Pancreas (tissue), 10 donors: Measurements from ENCODE around the gene CCSER1. TPM values are rescaled to one million over a fixed set of nuclear protein-coding genes. Genes with fewer than 3 reads are reported as not detected.
A peak's percentile ranks its signal among the peaks of the same experiment; 100 is the strongest.
"Not testable (repeated sequence)": the region's sequence is repeated elsewhere in the genome, so short reads cannot be mapped to it uniquely, and the experiment has no call there.

ENCODE experiments used
- ATAC-seq, 4 donors: fragments of 200-7000 bp; cut with Tn5 transposase; one replicate each; pipeline versions ENCODE4 v1.8.0 to v1.9.1; 2020; ENCODE audit warnings: mild to moderate bottlenecking in 4 of 4, moderate library complexity in 4 of 4
- DNase-seq, 6 donors: peaks; one replicate each; pipeline ENCODE4 v3.0.0-alpha.2; 2020
- FAIRE-seq: peaks from 2 replicates; lab custom pipeline; 2012; peaks lifted over from hg19 to GRCh38; lab: Jason Lieb, UNC
- H3K27ac ChIP-seq, 4 donors: fragments of 200-600 bp; sonication (generic); 1 replicate in 3 of 4; 2 replicates in 1 of 4; pipeline versions ENCODE4 v1.5.0 to v1.8.0; 2020
- H3K27me3 ChIP-seq, 4 donors: fragments of 200-600 bp; one replicate each; pipeline ENCODE4 v1.8.0; 2021
- H3K36me3 ChIP-seq, 3 donors: fragments of 200-600 bp; sonication (generic) in 1 of 3; one replicate each; pipeline versions ENCODE4 v1.5.0 to v1.8.0; 2020 to 2021
- H3K4me1 ChIP-seq, 3 donors: fragments of 200-600 bp; one replicate each; pipeline ENCODE4 v1.8.0; 2021
- H3K4me3 ChIP-seq, 4 donors: fragments of 200-600 bp; sonication (generic) in 2 of 4; one replicate each; pipeline versions ENCODE4 v1.5.0 to v1.8.0; 2020 to 2021
- H3K9me3 ChIP-seq, 4 donors: fragments of 200-600 bp; one replicate each; pipeline ENCODE4 v1.8.0; 2021
- CTCF ChIP-seq, 4 donors: fragments of 200-600 bp; sonication (generic) in 3 of 4; IDR thresholded peaks; one replicate each; pipeline versions ENCODE4 v1.5.0 to v1.8.0; 2021; ENCODE audit warnings: antibody characterized with exemption in 4 of 4
- WGBS, 2 donors: extraction: QIAGEN DNeasy Blood & Tissue Kit; methylation state at CpG; one replicate each; pipeline ENCODE4 v1.1.7; 2013; 5-methylcytosine and 5-hydroxymethylcytosine counted together
- intact Hi-C, 3 donors: fragments of 100-400 bp; cut with DNase I; formaldehyde crosslinking; loops; one replicate each; pipeline versions ENCODE4 v1.11.1 to v1.14.2; 2022
- polyA plus RNA-seq, 2 donors: library from polyadenylated mRNA; stranded (reverse); fragments of 200-250 nt; gene quantifications; one replicate each; pipeline ENCODE4 v1.2.3, GENCODE V29; 2013
- total RNA-seq, 6 donors: library from RNA; stranded (reverse); fragmentation: NEBNext Ultra II Directional in 4 of 6; extraction: Animal tissue kit (Norgen Biotek cat#: 25700) in 4 of 6; gene quantifications; one replicate each; pipeline versions ENCODE4 v1.2.1 to v1.2.4, GENCODE V29; 2021 to 2023
- donor health status: healthy with polysubstance abuse.
- donor health status: DM: no; HTN: no; CAD: no; lungs with moderate emphysema.
- donor health status: DM: no; HTN: no; CAD: no.
- donor health status: control.
- donor health status: control.
- donor health status: Bipolar disorder and iron deficiency.
- donor health status: DM: yes; HTN: yes; CAD: no.
- donor health status: DM: no; HTN: no; CAD: no.
- donor health status: DM: no; HTN: no; CAD: no.
- donor health status: DM: yes; HTN: yes; CAD: no.

CCSER1 gene
- total and polyA plus RNA-seq, 8 donors = 0.99 to 12.7 (median 5.1) TPM

GRCh38 chr4:90393215-90393614 lies 266.0 kb downstream of the CCSER1 start:
- ATAC-seq (no peak), DNase-seq (no peak), FAIRE-seq (no peak)
- no peak overlapping the region for H3K27ac ChIP-seq
- H3K9me3 ChIP-seq = no peaks in the 10 kb centered on the region
- H3K36me3 ChIP-seq = no peaks in the 10 kb centered on the region
- 92 to 95% methylated on average over 3 of the region's 3 CpGs for WGBS, 2 donors
- no peaks in the 10 kb centered on the region for H3K4me1 ChIP-seq
- no peak overlapping the region for H3K4me3 ChIP-seq
- H3K27me3 ChIP-seq = no peaks in the 10 kb centered on the region
- intact Hi-C loops = no loop called here
- TF ChIP-seq CTCF (IDR thresholded peaks at IDR 0.05) = no peak

- Histone ChIP-seq H3K27ac (no peak overlapping the region), H3K36me3 (no peaks in the 10 kb centered on the region), H3K4me1 (no peaks in the 10 kb centered on the region), H3K9me3 (no peaks in the 10 kb centered on the region), H3K27me3 (no peaks in the 10 kb centered on the region), H3K4me3 (no peak overlapping the region)
- DNase-seq = no peak
- WGBS, 2 donors = 93 to 94% methylated on average over 6 of the region's 6 CpGs
- FAIRE-seq = no peak
- ATAC-seq = no peak
- TF ChIP-seq CTCF (IDR thresholded peaks at IDR 0.05) = no peak
- intact Hi-C loops = no loop called here
These were observed 276.6 kb downstream of the CCSER1 start for GRCh38 chr4:90403781-90404180.

GRCh38 chr4:90407897-90408296 lies 280.7 kb downstream of the CCSER1 start:
- H3K9me3 ChIP-seq, intact Hi-C loops, ATAC-seq, FAIRE-seq, H3K27ac ChIP-seq, H3K4me3 ChIP-seq, H3K36me3 ChIP-seq, H3K4me1 ChIP-seq, H3K27me3 ChIP-seq: not testable (repeated sequence)
- WGBS, 2 donors = 90 to 95% methylated on average over 10 to 11 of the region's 11 CpGs
- DNase-seq = peak in 1 of 6 donors; percentile 32

GRCh38 chr4:90412786-90413185 lies 285.6 kb downstream of the CCSER1 start:
- H3K36me3 ChIP-seq, H3K9me3 ChIP-seq, H3K27me3 ChIP-seq, H3K4me3 ChIP-seq, DNase-seq, H3K27ac ChIP-seq, ATAC-seq, FAIRE-seq, H3K4me1 ChIP-seq, intact Hi-C loops: not testable (repeated sequence)

GRCh38 chr4:90415116-90415515 lies 287.9 kb downstream of the CCSER1 start:
- Histone ChIP-seq H3K36me3 (no peaks in the 10 kb centered on the region), H3K4me3 (no peak overlapping the region), H3K27ac (no peak overlapping the region), H3K27me3 (no peaks in the 10 kb centered on the region), H3K9me3 (no peaks in the 10 kb centered on the region), H3K4me1 (peaks cover 0 to 5% (median 0%) of the 10 kb centered on the region in 3 donors)
- 91 to 92% methylated on average over 5 of the region's 5 CpGs for WGBS, 2 donors
- no peak for ATAC-seq
- intact Hi-C loops = no loop called here
- no peak for FAIRE-seq
- no peak for DNase-seq
- TF ChIP-seq CTCF (IDR thresholded peaks at IDR 0.05) = no peak

GRCh38 chr4:90419124-90419711 lies 292.0 kb downstream of the CCSER1 start:
- DNase-seq (no peak), ATAC-seq (peak; percentile 63 to 88 (median 84)), FAIRE-seq (peak; percentile 87)
- Histone ChIP-seq H3K4me1 (peaks cover 0 to 5% (median 0%) of the 10 kb centered on the region in 3 donors), H3K4me3 (no peak overlapping the region), H3K27ac (no peak overlapping the region), H3K27me3 (no peaks in the 10 kb centered on the region), H3K36me3 (no peaks in the 10 kb centered on the region), H3K9me3 (no peaks in the 10 kb centered on the region)
- intact Hi-C loops = no loop called here
- TF ChIP-seq CTCF (IDR thresholded peaks at IDR 0.05) = peak in 2 of 4 donors; percentile 32 to 35
- WGBS, 2 donors = 2 to 6% methylated on average over 2 of the region's 2 CpGs
